ENCODE measurements around the gene FDXACB1.

FDXACB1 gene

GRCh38 chr11:111878849-111879636, at the start of gene FDXACB1, which contains the start of gene CFAP68:
FDXACB1 (minus strand) TSS chr11:111879165; CDS start chr11:111879132, 33 bp downstream.
CFAP68 (plus strand) TSS chr11:111879541; CDS start chr11:111879561, 20 bp downstream.
- peak; percentile 91 for FAIRE-seq

- FAIRE-seq = peak; percentile 93
Measured at GRCh38 chr11:111926505-111927391, 47.8 kb upstream of the FDXACB1 start.

- no peak for FAIRE-seq
Measured at GRCh38 chr11:111925953-111926352, 47.0 kb upstream of the FDXACB1 start.

GRCh38 chr11:111923951-111924350, 45.0 kb upstream of the FDXACB1 start:
- no peak for FAIRE-seq

GRCh38 chr11:111923351-111923788, 44.4 kb upstream of the FDXACB1 start:
- no peak for FAIRE-seq

- no peak for FAIRE-seq
Measured at GRCh38 chr11:111922803-111923202, 43.8 kb upstream of the FDXACB1 start.

GRCh38 chr11:111921541-111922230, 42.7 kb upstream of the FDXACB1 start:
- FAIRE-seq = no peak

GRCh38 chr11:111920908-111921307, 41.9 kb upstream of the FDXACB1 start:
- no peak for FAIRE-seq

- FAIRE-seq = no peak
Measured at GRCh38 chr11:111918390-111919256, 39.7 kb upstream of the FDXACB1 start, which contains the start of gene C11orf52. C11orf52 (plus strand) TSS chr11:111918913; CDS start chr11:111918973, 60 bp downstream.

- no peak for FAIRE-seq
Measured at GRCh38 chr11:111917788-111918187, 38.8 kb upstream of the FDXACB1 start.

GRCh38 chr11:111917312-111917711, 38.3 kb upstream of the FDXACB1 start:
- FAIRE-seq = no peak

GRCh38 chr11:111916768-111917167, 37.8 kb upstream of the FDXACB1 start:
- FAIRE-seq = no peak

- no peak for FAIRE-seq
Measured at GRCh38 chr11:111913997-111914396, 35.0 kb upstream of the FDXACB1 start.

- FAIRE-seq = no peak
Measured at GRCh38 chr11:111913031-111913861, 34.3 kb upstream of the FDXACB1 start.

- FAIRE-seq = no peak
Measured at GRCh38 chr11:111912535-111912934, 33.6 kb upstream of the FDXACB1 start, which contains the start of gene HSPB2. HSPB2 (plus strand) TSS chr11:111912734; CDS start chr11:111912830, 96 bp downstream.

- FAIRE-seq = no peak
Measured at GRCh38 chr11:111911563-111912401, 32.8 kb upstream of the FDXACB1 start, which contains the start of gene CRYAB. CRYAB (minus strand) TSS chr11:111911770; CDS start chr11:111911724, 46 bp downstream.

- FAIRE-seq = no peak
Measured at GRCh38 chr11:111910676-111911562, 32.0 kb upstream of the FDXACB1 start.

GRCh38 chr11:111909378-111909777, 30.4 kb upstream of the FDXACB1 start:
- no peak for FAIRE-seq
